ENCODE results near the gene RERG. TPM values are rescaled to one million over a fixed set of nuclear protein-coding genes. Genes with fewer than 3 reads are reported as not detected.

The RERG gene
- total and polyA plus RNA-seq, 2 donors (not counting 3 experiments of a cell fraction or from before 2014, with no cell fraction given): not detected

- Histone ChIP-seq H3K4me3 (replicated peaks in 1 of 3; ENCODE audit: insufficient read depth in 1 of 3, low read depth in 1 of 3, low read length in 3 of 3) (no peak overlapping the region), H3K4me1 (ENCODE audit: control insufficient read depth, extremely low read depth, insufficient read depth, low read length) (no peaks in the 10 kb centered on the region), H3K79me2 (ENCODE audit: control insufficient read depth, insufficient read depth, low read length) (no peaks in the 10 kb centered on the region), H3K4me2 (ENCODE audit: insufficient read depth, low read length) (no peak overlapping the region), H3K9ac (replicated peaks; ENCODE audit: extremely low read depth, insufficient read depth, low read length) (no peak overlapping the region), H3K27ac (ENCODE audit: insufficient read depth, low read depth, low read length) (no peak overlapping the region), H3K36me3 (ENCODE audit: control insufficient read depth in 2 of 2, extremely low read depth in 1 of 2, insufficient read depth in 2 of 2, low read length in 2 of 2) (no peaks in the 10 kb centered on the region), H4K20me1 (replicated peaks; ENCODE audit: control insufficient read depth, extremely low read depth, insufficient read depth, low read length) (no peaks in the 10 kb centered on the region), H3K9me1 (replicated peaks; ENCODE audit: control insufficient read depth, extremely low read depth, insufficient read depth, low read length) (no peaks in the 10 kb centered on the region), H3K9me3 (replicated peaks; ENCODE audit: control insufficient read depth, insufficient read depth, low read length) (no peaks in the 10 kb centered on the region), H3K27me3 (ENCODE audit: control insufficient read depth in 2 of 2, insufficient read depth in 2 of 2, low read length in 2 of 2) (peaks cover 0 to 3% of the 10 kb centered on the region in 2 experiments), H2AFZ (ENCODE audit: low read depth, low read length) (no peak overlapping the region)
- no peak for TF ChIP-seq POLR2A (IDR thresholded peaks at IDR 0.05; ENCODE audit: low read depth, low read length)
- TF ChIP-seq, protein P1, sequence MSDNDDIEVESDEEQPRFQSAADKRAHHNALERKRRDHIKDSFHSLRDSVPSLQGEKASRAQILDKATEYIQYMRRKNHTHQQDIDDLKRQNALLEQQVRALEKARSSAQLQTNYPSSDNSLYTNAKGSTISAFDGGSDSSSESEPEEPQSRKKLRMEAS (IDR thresholded peaks at IDR 0.05; ENCODE audit: insufficient read depth, insufficient read length): no peak
- no peak for TF ChIP-seq GATA2 (IDR thresholded peaks at IDR 0.05; ENCODE audit: insufficient read depth, insufficient read length, low read depth, low read length)
- TF ChIP-seq EZH2 (IDR thresholded peaks at IDR 0.05; ENCODE audit: borderline replicate concordance, low read depth, low read length, severe bottlenecking): no peak
- no peak for TF ChIP-seq CTCF (IDR thresholded peaks at IDR 0.05; ENCODE audit: extremely low read depth in 1 of 2, insufficient read depth in 1 of 2, low read depth in 1 of 2, low read length in 2 of 2)
- no peak for TF ChIP-seq JUN (IDR thresholded peaks at IDR 0.05; ENCODE audit: borderline replicate concordance, insufficient read depth, insufficient read length, low read depth)
- TF ChIP-seq FOS (IDR thresholded peaks at IDR 0.05; ENCODE audit: borderline replicate concordance, insufficient read depth, low read length): no peak
- TF ChIP-seq POLR2AphosphoS5 (IDR thresholded peaks at IDR 0.05; ENCODE audit: insufficient read depth, low read depth, low read length): no peak
- TF ChIP-seq MYC (IDR thresholded peaks at IDR 0.05; ENCODE audit: low read depth, low read length): no peak
- FAIRE-seq (no peak), DNase-seq (ENCODE audit: low read depth, low spot score) (no peak)
- BruUV-seq (replicated peaks): no TSS peak
- dilution Hi-C loops (cut with MboI; ENCODE audit: extremely low pct_ligation_motif_present, low sequenced_read_pairs) (no loop called here), intact Hi-C loops (cut with micrococcal nuclease) (no loop called here)
- ChIA-PET CTCF (interaction anchor here (2.1 kb wide), 1 partner anchor 18 kb away, joined by 6 read pairs; no protein-coding TSS in a partner anchor), POLR2A (no interaction called here)
Measured at GRCh38 chr12:15090441-15090840, 130.8 kb downstream of the RERG start.
